ENCODE results near the gene ZNF555.
"Not testable (repeated sequence)": the region's sequence is repeated elsewhere in the genome, so short reads cannot be mapped to it uniquely, and the experiment has no call there.

ZNF555 gene

DNA sequence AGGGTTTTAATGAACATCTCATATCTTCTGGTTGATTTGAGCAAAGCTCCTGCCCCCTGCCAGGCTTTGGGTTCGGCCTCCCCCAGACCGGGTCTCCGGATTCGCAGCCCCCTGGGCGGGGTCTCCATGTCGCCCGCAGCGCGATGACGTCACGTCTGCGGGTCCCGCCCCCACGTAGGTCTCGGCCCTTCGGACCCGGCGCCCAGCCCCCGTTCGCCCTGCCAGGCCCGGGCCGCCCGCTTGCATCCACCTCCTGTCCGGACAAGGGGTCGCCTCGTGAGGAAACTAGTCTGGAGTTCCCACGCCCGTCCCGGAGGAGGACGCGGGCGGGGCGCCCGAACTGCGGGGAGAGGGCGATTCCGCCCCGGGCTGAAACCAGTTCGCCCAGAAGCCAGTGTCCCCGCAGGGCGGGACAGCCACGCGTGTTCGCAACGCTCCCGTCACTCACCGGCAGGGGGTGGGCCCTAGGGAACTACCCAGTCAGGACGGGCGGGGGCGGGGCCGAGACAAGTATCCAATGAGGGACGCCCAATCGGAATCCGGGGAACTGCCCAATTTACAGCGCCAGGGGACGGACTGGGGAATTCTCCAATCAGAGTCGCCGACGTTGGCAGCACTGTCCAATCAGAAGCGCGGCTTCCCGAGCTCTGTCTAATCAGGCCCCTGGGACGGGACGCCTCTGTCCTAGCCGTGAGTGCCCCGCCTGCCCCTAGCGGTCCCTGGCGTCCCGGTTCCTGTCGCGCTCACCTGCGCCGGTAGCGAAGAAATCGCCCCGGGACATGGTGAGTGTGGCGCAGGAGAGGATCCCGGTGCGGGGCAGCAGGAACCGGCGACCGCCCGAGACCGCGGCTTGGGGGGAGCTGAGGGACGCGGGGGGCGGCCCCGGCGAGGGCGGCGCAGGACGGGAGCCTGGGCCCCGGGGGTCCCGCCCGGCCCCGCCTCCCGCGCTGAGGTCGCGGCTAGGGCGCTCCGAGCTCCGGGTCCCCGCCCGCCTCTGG is at the start of gene ZNF555:
Gene ZNF555 (plus strand): TSS at position 682 of the 998 bp plus-strand sequence. CDS start 98 bp downstream, at position 780.
- DNase-seq = peak; percentile 75

DNA sequence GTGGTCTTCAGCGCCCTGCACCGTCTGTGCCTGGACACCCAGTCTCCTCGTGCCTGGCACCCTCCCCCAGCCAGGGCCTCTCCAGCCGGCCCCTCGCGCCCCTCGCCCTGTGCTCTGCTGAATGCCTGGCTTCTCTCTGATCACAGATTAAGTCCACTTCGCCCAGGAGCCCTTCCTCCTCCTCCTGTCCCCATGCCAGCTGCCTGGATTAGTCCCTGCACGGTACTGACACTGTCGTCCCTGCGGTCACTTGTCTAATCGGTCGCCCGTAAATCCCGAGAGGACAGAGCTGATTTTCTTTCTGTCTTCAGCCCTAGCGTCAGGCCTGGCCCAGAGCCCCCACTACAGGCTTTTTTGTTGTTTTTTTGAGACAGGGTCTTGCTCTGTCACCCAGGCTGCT is 49.4 kb upstream of the ZNF555 start:
- DNase-seq = no peak

DNA sequence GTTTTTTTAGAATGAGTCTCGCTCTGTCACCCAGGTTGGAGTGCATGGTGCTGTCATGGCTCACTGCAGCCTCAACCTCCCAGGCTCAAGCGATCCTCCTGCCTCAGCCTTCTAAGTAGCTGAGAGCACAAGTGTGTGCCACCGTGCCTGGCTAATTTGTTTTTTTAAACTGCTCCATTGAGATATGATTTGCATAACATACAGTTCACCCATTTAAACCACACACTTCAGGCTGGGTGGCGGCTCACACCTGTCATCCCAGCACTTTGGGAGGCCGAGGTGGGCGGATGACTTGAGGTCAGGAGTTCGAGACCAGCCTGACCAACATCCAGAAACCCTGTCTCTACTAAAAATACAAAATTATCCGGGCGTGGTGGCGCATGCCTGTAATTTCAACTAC is 48.6 kb upstream of the ZNF555 start:
- not testable (repeated sequence) for DNase-seq

DNA sequence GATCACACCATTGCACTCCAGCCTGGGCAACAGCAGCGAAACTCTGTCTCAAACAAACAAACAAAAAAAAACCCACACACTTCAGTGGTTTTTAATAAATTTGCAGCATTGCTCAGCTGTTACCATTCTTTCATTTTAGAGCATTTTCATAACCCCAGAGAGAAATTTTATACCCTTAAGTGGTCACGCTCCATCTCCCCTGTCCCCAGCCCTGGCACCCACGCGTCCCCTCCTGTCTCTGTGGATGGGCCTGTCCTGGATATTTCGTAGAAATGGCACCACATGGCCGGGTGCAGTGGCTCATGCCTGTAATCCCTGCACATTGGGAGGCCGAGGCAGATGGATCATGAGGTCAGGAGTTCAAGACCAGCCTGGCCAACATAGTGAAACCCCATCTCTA is 48.1 kb upstream of the ZNF555 start:
- no peak for DNase-seq

DNA sequence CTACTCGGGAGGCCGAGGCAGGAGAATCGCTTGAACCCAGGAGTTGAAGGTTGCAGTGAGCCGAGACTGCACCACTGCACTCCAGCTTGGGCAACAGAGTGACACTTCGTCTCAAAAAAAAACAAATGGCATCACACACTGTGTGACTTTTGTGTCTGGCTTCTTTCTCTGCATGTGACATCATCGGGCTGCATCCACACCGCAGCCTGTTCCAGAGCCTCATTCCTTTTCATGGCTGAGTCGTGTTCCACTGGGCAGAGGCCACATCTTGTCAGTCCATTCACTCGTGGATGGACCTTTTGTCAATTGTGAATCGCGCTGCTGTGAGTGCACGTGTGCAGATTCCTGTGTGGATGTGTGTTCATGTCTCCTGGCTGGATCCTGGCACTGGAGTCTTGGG is 47.7 kb upstream of the ZNF555 start:
- no peak for DNase-seq

DNA sequence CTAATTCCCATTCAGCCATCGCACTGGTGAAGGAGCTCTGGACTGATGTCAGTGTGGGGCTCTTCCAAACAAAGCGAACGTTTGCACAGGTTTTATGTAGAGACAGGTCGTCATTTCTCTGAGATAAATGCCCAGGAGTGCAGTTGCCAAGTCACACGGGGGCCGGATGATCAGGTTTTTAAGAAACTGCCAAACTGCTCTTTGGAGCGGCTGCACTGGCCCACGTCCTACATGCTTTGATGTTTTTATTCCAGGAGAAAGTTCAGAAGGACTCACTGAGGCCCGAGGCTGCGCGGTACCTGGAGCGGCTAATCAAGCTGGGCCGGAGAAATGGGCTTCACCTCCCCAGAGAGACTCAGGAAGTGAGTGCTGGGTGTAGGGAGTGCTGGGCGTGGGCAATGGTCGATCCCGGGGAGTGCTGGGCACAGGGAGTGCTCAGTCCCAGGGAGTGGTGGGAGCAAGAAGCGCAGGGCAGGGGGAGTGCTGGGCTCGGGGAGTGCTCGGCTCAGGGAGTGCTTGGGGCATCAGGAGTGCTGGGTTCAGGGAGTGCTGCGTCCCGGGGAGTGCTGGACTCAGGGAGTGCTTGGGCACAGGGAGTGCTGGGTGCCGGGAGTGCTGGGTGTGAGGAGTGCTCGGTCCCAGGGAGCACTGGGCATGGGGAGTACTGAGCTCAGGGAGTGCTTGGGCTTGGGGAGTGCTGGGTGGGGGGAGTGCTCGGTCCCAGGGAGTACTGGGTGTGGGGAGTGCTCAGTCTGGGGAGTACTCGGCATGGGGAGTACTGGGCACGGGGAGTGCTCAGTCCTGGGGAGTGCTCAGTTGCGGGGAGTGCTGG is 45.2 kb upstream of the ZNF555 start:
- DNase-seq = no peak

DNA sequence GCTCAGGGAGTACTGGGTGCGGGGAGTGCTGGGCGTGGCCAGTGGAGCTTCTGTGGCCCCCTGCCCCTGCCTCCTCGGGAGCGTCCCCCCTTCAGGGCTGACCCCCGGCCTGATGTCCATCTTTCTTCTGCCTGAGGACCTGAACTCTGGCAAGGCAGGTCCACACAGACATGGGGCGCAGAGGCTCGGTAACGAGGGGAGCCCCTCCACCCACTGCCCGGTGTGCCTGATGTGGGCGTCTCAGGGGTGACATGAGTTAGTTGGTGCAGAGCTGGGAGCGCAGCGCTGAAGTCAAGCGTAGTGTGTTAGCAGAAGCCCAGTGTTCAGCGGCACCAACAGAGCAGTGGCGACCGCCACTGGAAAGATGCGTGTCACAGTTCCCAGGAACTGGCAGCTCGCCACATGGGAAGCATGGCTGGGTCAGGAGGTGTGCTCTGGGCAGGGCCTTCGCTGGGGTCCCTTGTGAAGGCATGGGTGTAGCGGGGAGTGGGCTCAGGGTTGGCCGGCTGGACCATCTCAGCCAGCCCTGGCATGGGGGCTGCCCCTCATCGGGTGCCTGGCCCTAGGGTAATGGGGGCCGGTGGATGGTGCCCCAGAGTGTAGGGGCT is 44.5 kb upstream of the ZNF555 start:
- DNase-seq = no peak

DNA sequence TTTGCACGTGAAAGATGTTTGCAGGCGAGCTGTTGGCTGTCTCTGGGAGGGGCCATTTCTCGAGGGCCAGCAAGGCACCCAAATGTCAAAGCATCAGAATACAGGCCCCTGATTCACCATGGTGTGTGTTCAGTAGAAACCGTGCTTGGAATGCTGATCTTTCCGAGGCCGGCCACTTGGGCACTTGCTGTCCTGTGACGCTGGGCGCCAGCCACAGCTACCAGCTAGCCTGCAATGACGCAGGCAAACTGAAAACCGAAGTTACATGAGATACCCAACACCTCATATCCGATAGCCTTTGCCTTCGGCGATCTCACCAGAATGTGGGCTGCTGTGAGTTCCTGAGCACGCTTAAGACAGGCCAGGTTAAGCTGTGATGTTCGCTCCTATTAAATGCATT is 44.0 kb upstream of the ZNF555 start:
- no peak for DNase-seq

DNA sequence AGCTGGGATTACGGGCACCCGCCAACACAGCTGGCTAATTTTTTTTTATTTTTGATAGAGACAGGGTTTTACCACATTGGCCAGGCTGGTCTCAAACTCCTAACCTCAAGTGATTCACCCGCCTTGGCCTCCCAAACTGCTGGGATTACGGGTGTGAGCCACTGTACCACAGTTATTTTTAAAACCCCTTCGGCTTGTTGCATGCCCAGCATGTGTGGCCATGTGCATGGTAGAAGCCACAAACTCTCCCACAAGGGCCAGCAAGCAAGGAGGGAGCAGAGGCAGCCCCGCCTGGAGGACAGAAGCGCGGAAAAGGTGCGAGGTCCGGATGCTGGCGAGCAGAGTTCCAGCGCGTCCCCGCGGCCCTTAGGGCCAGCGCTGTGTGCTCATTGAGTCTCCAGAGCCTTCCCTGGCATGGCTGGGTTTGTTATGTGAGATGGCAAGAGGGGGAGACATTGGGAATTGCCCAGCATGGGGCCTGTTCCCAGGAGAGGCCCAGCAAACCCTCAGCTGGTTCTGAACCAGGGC is 43.1 kb upstream of the ZNF555 start:
- DNase-seq = no peak

DNA sequence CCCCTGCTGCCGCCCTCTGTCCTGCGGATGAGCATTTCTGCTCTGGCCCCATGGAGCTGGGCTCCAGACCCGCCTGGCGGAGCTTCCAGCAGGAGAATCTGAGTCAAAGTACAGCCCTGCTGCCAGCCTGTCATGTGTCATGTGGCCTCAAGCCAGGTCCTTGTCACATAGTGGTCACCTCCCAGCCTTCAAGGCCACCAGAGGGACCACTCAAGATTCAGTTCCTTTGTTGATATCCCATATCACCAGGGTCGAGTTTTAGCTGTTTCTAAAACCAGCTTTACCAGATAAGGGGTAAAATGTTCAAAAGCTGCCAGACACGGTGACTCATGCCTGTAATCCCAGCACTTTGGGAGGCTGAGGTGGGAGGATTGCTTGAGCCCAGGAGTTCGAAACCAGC is 42.5 kb upstream of the ZNF555 start:
- no peak for DNase-seq

DNA sequence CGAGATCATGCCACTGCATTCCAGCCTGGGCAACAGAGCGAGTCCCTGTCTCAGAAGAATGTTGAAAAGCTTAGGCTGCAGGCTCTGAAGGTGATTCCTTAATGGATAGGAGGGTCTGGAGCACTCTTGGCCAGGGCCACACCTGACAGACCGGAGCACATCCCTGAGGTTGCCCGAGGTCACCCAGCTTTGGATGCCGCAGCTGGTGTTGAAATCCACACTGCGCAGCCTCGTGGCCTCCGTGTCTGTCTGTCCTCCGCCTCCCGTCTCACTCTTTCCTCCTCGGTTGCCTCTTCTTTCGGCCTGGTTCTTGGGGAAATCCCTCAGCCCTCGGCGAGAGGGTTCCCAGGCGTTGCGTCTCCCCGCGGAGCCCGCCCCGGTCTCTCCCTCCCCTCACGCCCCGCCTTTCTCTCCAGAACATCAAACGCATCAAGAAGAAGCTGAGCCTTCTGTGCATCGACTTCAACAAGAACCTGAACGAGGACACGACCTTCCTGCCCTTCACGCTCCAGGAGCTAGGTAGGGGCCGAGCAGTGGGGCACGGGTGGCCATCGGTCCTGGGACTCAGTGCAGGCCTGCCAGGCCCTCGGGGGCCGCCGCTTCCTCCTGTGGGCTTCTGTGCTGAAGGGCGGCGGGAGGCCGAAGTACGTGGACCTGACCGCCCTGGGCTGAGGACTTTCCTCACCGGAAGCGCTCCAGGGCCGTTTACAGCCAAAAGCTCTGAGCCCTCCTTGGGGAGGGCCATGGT is 41.8 kb upstream of the ZNF555 start:
- no peak for DNase-seq

DNA sequence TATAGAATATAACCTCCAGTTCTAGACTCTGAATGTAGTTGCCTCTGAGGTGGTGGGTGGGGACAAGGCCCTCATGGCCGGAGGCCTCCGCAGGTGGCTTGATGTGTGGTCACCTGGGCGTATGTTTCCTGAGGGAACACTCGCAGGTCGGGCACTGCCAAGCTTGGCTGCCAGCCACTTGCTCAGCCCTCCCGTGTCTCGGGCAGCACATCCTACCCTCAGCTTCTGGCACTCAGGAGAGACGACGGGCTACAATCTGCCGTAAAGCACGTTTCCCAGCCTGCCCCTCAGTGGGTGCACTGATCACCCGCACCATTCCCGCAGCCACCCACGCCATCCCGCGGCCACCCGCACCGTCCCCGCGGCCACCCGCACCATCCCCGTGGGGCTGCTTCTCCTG is 40.8 kb upstream of the ZNF555 start:
- DNase-seq = no peak

DNA sequence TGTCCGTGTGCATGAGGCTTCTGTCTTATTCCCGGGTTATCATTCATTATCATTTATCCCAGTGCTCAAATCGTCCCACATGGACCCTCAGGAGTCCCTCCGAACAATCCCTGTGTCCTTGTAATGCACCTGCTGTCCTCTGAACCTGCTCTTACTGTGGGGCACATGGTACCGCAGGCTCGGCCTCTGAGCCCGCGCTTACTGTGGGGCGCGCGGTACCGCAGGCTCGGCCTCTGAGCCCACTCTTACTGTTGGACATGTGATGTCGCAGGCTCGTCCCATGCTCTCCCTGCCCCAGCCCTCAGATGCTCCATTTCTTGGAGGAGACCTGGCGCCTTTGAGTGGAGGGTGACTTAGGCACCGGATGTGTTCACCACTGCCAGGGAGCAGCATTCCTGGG is 38.4 kb upstream of the ZNF555 start:
- no peak for DNase-seq

DNA sequence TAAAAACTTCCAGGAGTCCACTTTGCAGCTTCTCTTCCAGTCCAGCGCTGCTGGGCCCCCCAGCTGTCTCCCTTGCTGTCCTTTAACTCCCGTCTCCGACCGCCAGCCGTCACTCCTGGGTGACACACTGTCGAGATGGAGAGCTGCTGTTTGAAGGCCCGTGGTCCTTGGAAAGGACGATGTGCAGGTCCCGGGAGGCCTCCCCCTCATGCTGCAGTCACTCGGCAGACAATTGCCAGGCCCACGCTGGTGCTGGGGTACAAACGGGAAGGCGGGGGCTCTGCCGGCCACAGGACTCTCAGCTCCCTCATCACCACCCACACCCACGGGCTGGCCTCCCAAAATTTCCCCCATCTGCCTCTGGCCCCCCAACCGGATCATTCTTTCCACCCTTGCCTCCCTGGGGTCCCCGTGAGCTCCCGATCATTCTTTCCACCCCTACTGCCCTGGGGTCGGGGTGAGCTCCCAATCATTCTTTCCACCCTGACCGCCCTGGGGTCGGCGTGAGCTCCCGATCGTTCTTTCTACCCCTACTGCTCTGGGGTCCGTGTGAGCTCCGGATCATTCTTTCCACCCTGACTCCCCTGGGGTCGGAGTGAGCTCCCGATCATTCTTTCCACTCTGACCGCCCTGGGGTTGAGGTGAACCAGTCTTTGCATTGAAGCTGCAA is 37.7 kb upstream of the ZNF555 start:
- no peak for DNase-seq

DNA sequence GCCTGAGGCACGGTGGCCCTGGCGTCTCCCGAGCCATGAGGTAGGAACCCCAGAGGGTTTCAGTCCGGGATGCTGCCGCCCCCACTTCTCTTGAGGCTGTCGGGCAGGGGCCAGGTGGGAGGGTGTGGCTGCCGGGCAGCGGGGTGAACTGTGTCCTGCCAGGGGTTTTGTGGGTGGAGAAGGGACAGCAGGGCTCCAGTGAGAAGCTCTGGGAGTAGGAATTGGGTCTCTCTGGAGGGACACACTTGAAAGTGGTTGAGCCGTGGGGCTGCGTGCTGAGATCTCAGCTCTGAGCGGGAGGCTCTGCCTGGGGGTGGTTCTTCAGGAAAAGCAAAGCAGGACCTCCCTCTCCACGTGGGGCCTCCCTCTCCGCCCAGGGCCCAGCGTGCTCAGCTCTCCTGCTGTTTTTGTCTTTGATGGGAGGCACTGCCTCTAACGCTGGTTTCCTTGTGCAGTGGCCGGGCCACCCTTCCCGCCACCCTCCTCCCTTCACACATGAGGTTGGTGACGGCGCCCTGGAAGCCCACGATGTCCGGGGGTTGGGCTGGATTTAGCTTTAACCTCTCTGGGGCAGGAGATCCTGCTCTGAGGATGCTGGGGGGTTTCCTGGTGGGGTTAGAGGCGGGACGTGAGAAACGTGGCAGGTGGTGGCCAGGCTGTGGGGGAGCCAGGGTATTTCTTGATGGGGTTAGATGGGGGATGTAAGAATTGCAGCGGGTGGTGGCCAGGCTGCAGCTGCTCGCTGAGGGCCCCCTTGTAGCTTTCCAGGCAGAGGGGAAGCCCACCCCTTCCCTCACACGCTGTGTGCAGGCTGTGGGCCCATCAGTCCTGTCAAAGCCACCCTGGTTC is 36.9 kb upstream of the ZNF555 start:
- no peak for DNase-seq

DNA sequence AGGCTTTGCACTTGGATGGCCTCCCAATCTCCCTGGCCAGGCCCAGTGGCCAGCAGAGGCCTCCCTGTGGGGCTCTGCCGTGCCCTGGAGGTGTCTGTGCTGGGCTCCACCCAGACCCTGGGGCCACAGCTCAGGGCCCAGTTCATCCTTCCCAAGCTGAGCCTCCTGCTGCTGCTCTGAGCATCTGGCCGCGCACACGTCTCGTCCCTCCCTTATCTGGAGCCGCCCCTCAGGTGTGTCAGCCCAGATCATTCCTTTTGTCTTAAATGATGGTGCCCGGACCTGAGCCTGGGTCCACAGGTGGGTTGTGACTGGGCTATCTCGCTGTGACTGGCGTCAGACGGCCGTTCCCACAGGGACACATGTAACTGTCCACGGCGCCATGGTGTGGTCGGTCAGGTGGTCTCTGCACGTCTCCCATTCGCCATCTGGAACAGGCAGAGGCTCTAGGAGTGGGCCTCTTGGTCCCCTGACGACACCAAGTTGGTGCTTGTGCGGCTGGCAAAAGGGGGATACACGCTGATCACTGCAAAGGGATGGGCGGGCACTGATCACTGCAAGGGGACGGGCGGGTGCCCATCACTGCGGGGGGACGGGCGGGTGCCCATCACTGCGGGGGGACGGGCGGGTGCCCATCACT is 35.9 kb upstream of the ZNF555 start:
- no peak for DNase-seq

DNA sequence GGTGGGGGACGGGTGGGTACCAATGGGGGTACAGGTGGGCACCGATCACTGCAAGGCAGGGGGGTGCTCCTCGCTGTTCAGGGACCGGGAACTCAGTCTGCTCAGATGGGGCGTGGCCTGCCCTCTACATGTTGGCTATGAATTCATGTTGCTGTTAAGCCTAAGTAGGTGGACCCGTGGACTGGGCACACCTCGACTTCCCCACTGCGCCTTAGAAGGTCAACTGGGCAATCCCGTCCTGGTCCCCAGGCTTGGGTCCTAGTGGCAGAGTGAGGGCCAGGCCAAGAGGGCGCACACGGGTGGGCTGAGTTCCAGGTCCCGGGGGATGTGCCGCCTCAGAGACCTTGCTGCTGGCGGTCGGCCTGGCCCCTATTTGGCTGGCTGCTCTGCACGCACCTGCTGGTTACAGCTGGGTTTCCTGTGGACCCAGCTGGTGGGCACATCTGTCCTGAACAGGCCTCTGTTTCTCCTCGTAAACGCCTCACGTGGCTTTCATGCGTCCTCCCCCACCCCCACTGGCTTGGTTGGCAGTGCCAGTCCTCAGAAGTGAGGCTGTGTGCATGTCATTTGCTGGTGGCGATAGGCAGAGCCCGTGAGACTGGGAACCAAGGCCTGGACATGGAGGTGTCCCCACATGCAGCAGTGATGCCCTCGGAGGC is 35.2 kb upstream of the ZNF555 start:
- DNase-seq = no peak

DNA sequence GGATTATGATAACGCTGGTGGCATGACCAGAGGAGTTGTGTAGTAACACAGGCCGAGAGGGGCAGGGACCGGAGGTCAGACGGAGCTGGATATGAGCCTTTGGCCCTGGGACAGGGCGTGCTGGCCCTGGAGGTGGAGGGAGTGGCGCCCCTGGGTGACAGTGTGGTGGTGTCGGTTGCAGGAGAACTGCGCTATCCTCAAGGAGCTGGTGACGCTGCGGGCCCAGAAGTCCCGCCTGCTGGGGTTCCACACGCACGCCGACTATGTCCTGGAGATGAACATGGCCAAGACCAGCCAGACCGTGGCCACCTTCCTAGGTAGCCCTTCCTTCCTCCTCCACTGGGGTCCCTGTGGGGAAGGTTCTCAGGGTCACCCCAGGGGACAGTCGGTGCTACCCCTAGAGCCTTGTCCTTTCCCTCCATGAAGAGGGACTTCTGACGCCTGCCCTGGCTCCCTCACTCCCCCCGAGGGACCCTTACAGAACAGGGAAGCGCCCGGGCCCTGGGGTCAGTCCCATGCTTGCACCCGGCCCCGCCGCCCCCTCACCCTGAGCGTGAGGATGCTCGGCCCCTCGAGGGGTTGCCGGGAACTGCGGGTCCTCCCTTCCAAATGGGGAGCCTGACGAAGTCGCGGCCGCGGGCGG is 34.4 kb upstream of the ZNF555 start:
- no peak for DNase-seq
